GM12864 (cell line): ENCODE results near the gene SLC22A23.
"Not testable (repeated sequence)": the region's sequence is repeated elsewhere in the genome, so short reads cannot be mapped to it uniquely, and the experiment has no call there.

Experiments
- DNase-seq: peaks from one replicate; pipeline ENCODE4 v3.0.0-alpha.2; 2011; ENCODE audit warnings: low read depth
- H3K4me3 ChIP-seq: 2 replicates; pipeline ENCODE4 v1.5.1; 2011; ENCODE audit warnings: mild to moderate bottlenecking, low read depth, low read length, control low read depth
- CTCF ChIP-seq: IDR thresholded peaks from 2 replicates; pipeline ENCODE4 v1.5.1; 2011; ENCODE audit warnings: low read depth, mild to moderate bottlenecking, moderate library complexity, low read length, control low read depth, inconsistent platforms; ENCODE audit errors: missing control alignments

The SLC22A23 gene

GRCh38 chr6:3251462-3252314, 205.2 kb downstream of the SLC22A23 start:
- DNase-seq, result no peak
- TF ChIP-seq CTCF, result peak; percentile 97
- no peak overlapping the region for H3K4me3 ChIP-seq

GRCh38 chr6:3250231-3250675, 206.6 kb downstream of the SLC22A23 start:
- H3K4me3 ChIP-seq, result no peak overlapping the region
- no peak for TF ChIP-seq CTCF
- DNase-seq, result no peak

GRCh38 chr6:3249821-3250220, 207.0 kb downstream of the SLC22A23 start:
- no peak for DNase-seq
- TF ChIP-seq CTCF, result no peak
- no peak overlapping the region for H3K4me3 ChIP-seq

GRCh38 chr6:3247255-3248146, 209.3 kb downstream of the SLC22A23 start:
- no peak for TF ChIP-seq CTCF
- DNase-seq, result no peak

GRCh38 chr6:3245216-3245615, 211.6 kb downstream of the SLC22A23 start:
- no peak overlapping the region for H3K4me3 ChIP-seq
- no peak for TF ChIP-seq CTCF
- no peak for DNase-seq

More at GRCh38 chr6:3247255-3248146, 209.3 kb downstream of the SLC22A23 start:
- H3K4me3 ChIP-seq, result no peak overlapping the region

- H3K4me3 ChIP-seq, DNase-seq: not testable (repeated sequence)
These were observed 212.1 kb downstream of the SLC22A23 start for GRCh38 chr6:3244832-3245161.
